ENCODE results near the gene MEF2C. TPM values are rescaled to one million over a fixed set of nuclear protein-coding genes. Genes with fewer than 3 reads are reported as not detected.
A peak's percentile ranks its signal among the peaks of the same experiment; 100 is the strongest.

The MEF2C gene
- polyA plus RNA-seq, 1 donor from 2014 or later: 30.2 TPM

- Histone ChIP-seq H2AFZ (ENCODE audit: low read depth, low read length) (no peak overlapping the region), H4K20me1 (ENCODE audit: insufficient read depth) (no peaks in the 10 kb centered on the region), H3K36me3 (ENCODE audit: insufficient read depth, low read length) (no peaks in the 10 kb centered on the region), H3K9me3 (ENCODE audit: low read length) (no peaks in the 10 kb centered on the region), H3K4me2 (ENCODE audit: low read length) (peak overlapping the region; percentile 73), H3F3A (ENCODE audit: insufficient read depth, low read length, poor library complexity, severe bottlenecking) (peaks cover 13% of the 10 kb centered on the region), H3K4me3 (ENCODE audit: low read length) (peak overlapping the region; percentile 82), H3K79me2 (replicated peaks; ENCODE audit: insufficient read depth, low read length) (peaks cover 86% of the 10 kb centered on the region), H3K9ac (ENCODE audit: low read length) (peak overlapping the region; percentile 96), H3K27ac (ENCODE audit: low read length) (peak overlapping the region; percentile 100), H3K9me2 (ENCODE audit: insufficient read depth, low read length) (no peaks in the 10 kb centered on the region), H3K27me3 (ENCODE audit: insufficient read depth, low read depth, low read length) (peaks cover 35% of the 10 kb centered on the region)
- TF ChIP-seq CTCF (IDR thresholded peaks at IDR 0.05; ENCODE audit: poor library complexity, severe bottlenecking) (no peak), REST (IDR thresholded peaks at IDR 0.05; ENCODE audit: borderline replicate concordance) (peak; percentile 84)
These were observed 200.1 kb downstream of the MEF2C start for GRCh38 chr5:88682881-88683361.

- Histone ChIP-seq H3K9me3 (ENCODE audit: low read length) (no peaks in the 10 kb centered on the region), H3K4me3 (ENCODE audit: low read length) (peak overlapping the region; percentile 82), H3K27me3 (ENCODE audit: insufficient read depth, low read depth, low read length) (peaks cover 27% of the 10 kb centered on the region), H3K9ac (ENCODE audit: low read length) (peak overlapping the region; percentile 96), H3K4me2 (ENCODE audit: low read length) (peak overlapping the region; percentile 73), H3F3A (ENCODE audit: insufficient read depth, low read length, poor library complexity, severe bottlenecking) (peaks cover 13% of the 10 kb centered on the region), H3K27ac (ENCODE audit: low read length) (peak overlapping the region; percentile 100), H4K20me1 (ENCODE audit: insufficient read depth) (no peaks in the 10 kb centered on the region), H2AFZ (ENCODE audit: low read depth, low read length) (no peak overlapping the region), H3K79me2 (replicated peaks; ENCODE audit: insufficient read depth, low read length) (peaks cover 86% of the 10 kb centered on the region), H3K36me3 (ENCODE audit: insufficient read depth, low read length) (no peaks in the 10 kb centered on the region), H3K9me2 (ENCODE audit: insufficient read depth, low read length) (no peaks in the 10 kb centered on the region)
- TF ChIP-seq CTCF (IDR thresholded peaks at IDR 0.05; ENCODE audit: poor library complexity, severe bottlenecking): no peak
- no peak for TF ChIP-seq RAD21 (conservative IDR thresholded peaks at IDR 0.05)
- no peak for TF ChIP-seq POLR2AphosphoS5 (IDR thresholded peaks at IDR 0.05)
- TF ChIP-seq EZH2 (IDR thresholded peaks at IDR 0.05; ENCODE audit: borderline replicate concordance, insufficient read depth, low read length, poor library complexity, severe bottlenecking): no peak
- no peak for TF ChIP-seq SMC3 (conservative IDR thresholded peaks at IDR 0.05; ENCODE audit: poor library complexity)
- TF ChIP-seq TAF1 (IDR thresholded peaks at IDR 0.05; ENCODE audit: low read depth): no peak
- no peak for TF ChIP-seq MXI1 (conservative IDR thresholded peaks at IDR 0.05; ENCODE audit: poor library complexity, severe bottlenecking)
- TF ChIP-seq REST (IDR thresholded peaks at IDR 0.05; ENCODE audit: borderline replicate concordance): no peak
- TF ChIP-seq EP300 (conservative IDR thresholded peaks at IDR 0.05; ENCODE audit: poor library complexity, severe bottlenecking): no peak
These were observed 200.9 kb downstream of the MEF2C start for GRCh38 chr5:88682131-88682530.
